Stimulated activated CD4-positive, alpha-beta T cell treated with anti-CD3 and anti-CD28 coated beads, Interleukin-15, amount 100 ng/mL, for 24 hours (primary cell): Measurements from ENCODE around the gene STT3B.
"Not testable (repeated sequence)": the region's sequence is repeated elsewhere in the genome, so short reads cannot be mapped to it uniquely, and the experiment has no call there.

Experiments
- DNase-seq: peaks from one replicate; pipeline ENCODE4 v3.0.0-alpha.2; 2020

STT3B gene

DNA sequence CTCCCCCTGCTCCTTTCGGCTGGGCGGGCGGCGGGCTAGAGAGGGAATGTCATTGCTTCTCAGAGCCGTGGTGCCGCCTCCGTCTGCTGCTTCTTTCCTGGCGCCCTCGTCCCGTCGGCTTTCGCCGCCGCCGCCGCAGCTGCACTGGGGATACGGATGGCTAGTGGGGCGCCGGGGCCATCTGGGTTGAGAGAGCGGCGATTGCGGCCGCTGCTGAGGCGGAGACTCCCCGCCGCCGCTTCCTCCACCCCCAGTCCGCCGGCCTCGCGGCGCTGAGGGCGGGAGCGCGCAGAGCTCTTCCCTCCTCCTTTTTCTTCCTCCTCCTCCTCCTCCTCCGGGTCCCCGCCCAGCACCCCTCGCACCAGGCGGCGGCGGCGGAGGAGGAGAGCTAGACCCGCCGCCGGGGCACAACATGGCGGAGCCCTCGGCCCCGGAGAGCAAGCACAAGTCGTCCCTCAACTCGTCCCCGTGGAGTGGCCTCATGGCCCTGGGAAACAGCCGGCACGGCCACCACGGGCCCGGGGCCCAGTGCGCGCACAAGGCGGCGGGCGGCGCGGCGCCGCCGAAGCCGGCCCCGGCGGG is at the start of gene STT3B:
STT3B (plus strand) TSS at position 339 of the 582 bp plus-strand sequence; CDS start at position 413, 74 bp downstream.
- DNase-seq: peak; percentile 89

DNA sequence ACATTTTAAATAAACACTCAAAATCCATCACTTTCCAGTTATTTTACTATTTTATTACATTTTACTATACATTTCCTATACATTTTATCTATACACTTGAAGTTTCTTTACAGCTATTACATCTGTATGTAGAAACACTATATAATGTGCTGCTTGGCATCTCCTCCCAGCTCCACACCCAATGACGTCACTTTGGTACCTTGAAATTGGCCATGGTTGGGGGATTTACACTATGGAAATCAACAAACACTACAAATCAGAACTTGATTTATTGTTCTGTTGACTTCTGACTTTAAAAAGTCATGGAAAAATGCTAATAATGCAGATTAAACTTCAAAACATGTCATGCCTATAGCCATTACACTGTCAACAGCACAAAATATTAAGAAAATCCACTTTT is 48.9 kb upstream of the STT3B start:
- DNase-seq: no peak

DNA sequence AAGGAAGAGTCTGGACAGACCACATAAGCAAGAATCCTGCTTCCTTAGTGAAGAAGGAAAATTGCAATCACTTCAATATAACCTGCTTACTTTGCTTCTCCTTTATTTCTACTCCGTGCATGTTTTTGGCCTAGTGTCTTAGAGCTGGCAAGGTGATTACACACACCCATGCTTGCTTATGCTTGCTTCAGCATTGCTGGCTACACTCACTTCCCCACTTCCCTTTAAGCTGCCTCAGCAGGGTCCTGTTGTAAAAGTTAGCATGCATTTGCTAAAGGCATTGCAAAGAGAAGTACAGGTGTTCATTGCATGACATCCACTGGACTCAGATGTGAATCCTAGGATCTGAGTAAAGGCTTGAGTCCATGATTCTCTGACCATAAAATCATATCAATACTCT is 47.5 kb upstream of the STT3B start:
- no peak for DNase-seq

- DNase-seq: no peak
Measured at GRCh38 chr3:31486865-31487533, 45.7 kb upstream of the STT3B start.

DNA sequence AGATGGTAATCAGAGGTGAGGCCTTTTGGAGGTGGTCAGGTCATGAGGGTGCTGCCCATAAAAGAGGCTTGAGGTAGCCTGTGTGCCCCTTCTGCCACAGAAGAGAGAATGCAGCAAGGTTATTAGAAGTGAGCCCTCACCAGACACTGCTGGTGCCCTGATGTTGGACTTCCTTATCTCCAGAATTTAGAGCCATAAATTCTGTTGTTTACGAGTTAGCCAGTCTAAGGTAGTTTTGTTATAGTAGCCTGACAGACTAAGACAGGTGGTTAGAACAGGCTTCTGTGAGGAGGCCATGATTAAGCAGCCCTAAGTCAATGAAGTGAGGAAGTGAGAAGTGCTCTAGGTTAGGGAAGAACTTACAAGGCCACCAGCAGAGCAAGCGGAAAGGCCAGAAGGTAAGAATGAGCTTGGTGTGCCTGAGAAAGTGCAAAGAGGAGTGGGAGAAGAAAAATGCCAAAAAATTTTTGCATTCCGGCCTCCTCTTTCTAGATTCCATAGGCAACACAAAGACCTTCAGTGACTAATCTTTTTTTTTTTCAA is 44.2 kb upstream of the STT3B start:
- DNase-seq: no peak

GRCh38 chr3:31490502-31490901 is 42.2 kb upstream of the STT3B start:
- no peak for DNase-seq

- no peak for DNase-seq
Measured at GRCh38 chr3:31491660-31492059, 41.1 kb upstream of the STT3B start.

- DNase-seq: no peak
Measured at GRCh38 chr3:31493149-31493548, 39.6 kb upstream of the STT3B start.

- DNase-seq: no peak
Measured at GRCh38 chr3:31495971-31496665, 36.6 kb upstream of the STT3B start.

- DNase-seq: no peak
Measured at GRCh38 chr3:31498791-31499190, 33.9 kb upstream of the STT3B start.

DNA sequence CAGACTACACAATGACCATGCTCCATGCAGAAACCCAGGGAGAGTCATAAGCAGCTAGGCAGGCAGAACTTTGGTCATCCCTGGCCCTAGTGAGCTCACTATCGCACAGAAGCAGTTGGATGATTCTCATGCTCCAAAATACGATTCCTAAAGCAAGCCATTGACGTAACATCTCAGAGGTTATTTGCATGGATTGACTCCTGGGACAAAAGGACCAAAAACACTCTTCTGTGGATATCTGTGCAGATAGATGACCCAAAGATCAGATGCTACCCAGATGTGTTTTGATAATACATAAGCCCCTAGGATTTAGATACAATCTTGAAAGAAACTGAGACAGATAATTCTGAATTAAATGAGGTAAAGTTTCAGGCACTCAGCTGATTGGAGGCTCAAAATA is 33.4 kb upstream of the STT3B start:
- no peak for DNase-seq

- no peak for DNase-seq
Measured at GRCh38 chr3:31502803-31503221, 29.9 kb upstream of the STT3B start.

GRCh38 chr3:31503456-31503855 is 29.3 kb upstream of the STT3B start:
- no peak for DNase-seq

DNA sequence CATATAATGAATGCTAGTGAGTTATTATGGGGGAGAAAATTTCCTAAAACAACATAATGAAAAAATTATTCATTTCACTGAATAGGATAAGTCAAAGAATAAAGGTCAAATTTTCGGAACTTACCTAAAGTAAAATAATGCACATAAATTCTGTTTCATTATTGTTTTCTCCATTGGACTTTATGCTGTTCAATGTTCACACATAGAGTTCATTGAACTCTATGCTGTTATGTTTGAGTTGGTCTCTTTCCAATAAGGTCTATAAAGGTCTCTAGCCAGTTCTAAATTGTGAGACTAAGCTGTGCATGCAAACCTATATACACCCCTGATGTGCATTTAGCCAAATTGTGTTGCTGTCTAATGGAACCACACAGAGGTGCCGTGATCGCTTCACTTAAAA is 28.5 kb upstream of the STT3B start:
- no peak for DNase-seq

- DNase-seq: no peak
Measured at GRCh38 chr3:31505371-31506048, 27.2 kb upstream of the STT3B start.

- not testable (repeated sequence) for DNase-seq
Measured at GRCh38 chr3:31506515-31506914, 26.2 kb upstream of the STT3B start.

- no peak for DNase-seq
Measured at GRCh38 chr3:31508452-31509146, 24.1 kb upstream of the STT3B start.

DNA sequence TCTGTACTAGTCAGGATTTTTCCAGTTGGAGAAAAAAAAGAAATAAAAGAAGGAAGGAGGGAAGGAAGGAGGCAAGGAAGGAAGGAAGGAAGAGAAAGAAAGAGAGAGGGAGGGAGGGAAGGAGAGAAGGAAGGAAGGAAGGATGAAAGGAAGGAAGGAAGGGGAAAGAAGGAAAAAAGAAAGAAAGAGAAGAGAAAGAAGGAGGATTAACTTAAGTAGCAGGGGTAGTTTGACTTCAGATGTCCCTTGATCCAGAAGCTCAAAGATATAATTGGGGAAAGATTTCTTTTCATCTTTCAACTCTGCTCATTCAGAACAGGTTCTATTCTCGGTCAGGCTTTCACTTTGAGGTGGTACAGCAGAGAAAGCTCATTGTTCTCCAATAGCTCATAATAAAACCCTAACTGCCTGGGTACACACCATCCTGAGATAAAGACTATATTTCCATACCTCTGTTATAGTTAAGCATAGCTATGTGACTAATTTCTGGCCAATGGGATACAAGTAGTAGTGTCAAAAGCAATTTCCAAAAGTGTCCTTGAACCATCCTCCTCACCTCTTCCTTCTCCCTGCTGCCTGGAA is 23.5 kb upstream of the STT3B start:
- no peak for DNase-seq

GRCh38 chr3:31514570-31514969 is 18.2 kb upstream of the STT3B start:
- no peak for DNase-seq

DNA sequence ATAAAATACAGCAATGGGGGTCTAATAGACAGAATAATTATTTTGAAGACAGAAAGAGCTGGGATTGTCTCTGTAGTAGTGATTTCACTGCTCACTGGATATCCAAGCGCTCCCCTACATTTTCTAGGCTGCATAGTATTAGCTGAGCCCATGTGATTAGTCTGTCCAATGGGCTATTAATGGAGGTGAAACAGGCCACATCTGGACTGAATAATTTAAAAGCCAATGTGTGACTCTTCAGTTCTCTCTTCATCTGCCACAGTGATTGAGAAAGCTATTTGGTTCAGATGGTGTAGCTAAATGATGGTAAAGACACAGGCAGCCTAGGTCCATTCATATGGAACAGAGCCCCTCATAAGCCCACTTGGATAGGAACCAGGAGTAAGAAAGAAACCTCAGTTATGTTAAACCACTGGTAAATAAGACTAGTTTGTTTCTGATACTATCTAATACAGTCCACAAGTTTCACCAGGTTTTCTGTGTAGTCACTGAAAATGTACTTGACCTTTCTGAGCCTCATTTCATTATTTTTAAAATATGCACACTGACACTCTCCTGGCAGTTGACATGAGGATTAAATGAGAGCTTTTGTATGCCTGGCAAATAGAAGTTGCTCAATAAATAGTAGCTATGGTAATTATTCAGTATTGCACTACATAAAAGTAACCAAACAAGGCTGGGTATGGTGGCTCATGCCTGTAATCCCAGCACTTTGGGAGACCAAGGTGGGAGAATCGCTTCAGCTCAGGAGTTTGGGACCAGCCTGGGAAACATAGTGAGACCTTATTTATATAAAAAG is 17.0 kb upstream of the STT3B start:
- DNase-seq: no peak

- DNase-seq: no peak
Measured at GRCh38 chr3:31516757-31517156, 16.0 kb upstream of the STT3B start.

DNA sequence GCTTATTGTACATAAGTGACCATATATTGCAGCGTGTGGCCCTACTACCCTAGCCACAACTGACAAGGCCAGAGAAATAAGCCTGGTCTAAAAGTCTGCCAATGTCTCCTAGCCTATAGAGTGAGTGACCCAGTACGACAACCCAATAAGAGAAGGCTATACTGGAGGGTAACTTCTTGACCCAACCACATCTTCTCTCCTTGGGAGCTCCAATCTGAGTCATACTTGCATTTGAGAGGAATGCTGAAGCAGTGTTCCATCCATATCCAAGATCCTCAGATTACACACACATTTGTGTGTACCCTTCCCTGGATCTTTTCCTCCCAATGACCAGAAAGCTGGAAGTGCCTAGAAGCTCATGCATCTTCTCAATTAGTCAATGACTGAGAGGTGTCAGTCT is 11.3 kb upstream of the STT3B start:
- no peak for DNase-seq
